ENCODE data around the gene POLR1B. TPM values are rescaled to one million over a fixed set of nuclear protein-coding genes. Genes with fewer than 3 reads are reported as not detected.
A peak's percentile ranks its signal among the peaks of the same experiment; 100 is the strongest.

The POLR1B gene
- total and polyA plus RNA-seq, 10 of the 15 experiments (the other 5 are each of a cell fraction or from before 2014, with no cell fraction given) = 13.4 to 55.8 (median 35.9) TPM

DNA sequence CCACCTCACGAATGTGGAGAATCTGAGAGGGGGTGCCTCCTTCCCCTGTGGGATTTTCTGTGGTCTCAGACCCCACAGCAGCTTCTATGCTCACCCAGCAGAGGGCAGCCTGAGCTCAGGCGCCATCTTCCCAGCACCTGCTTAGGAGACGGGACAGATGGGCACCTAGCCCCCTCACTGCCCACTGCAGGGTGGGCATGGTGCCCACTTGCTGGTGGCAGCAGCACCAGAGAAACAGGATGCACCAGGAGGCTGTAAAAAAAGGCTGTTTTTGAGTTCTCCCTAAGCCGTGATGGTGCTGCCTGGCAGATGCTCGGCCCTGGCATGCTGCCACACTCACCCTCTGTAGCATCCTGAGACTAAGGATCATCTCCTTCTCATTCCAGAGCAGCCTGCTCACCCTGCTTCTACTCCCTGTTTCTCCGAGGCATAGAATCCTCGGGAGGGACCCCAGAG is 84.4 kb downstream of the POLR1B start (continued):
- TF ChIP-seq, protein P1, sequence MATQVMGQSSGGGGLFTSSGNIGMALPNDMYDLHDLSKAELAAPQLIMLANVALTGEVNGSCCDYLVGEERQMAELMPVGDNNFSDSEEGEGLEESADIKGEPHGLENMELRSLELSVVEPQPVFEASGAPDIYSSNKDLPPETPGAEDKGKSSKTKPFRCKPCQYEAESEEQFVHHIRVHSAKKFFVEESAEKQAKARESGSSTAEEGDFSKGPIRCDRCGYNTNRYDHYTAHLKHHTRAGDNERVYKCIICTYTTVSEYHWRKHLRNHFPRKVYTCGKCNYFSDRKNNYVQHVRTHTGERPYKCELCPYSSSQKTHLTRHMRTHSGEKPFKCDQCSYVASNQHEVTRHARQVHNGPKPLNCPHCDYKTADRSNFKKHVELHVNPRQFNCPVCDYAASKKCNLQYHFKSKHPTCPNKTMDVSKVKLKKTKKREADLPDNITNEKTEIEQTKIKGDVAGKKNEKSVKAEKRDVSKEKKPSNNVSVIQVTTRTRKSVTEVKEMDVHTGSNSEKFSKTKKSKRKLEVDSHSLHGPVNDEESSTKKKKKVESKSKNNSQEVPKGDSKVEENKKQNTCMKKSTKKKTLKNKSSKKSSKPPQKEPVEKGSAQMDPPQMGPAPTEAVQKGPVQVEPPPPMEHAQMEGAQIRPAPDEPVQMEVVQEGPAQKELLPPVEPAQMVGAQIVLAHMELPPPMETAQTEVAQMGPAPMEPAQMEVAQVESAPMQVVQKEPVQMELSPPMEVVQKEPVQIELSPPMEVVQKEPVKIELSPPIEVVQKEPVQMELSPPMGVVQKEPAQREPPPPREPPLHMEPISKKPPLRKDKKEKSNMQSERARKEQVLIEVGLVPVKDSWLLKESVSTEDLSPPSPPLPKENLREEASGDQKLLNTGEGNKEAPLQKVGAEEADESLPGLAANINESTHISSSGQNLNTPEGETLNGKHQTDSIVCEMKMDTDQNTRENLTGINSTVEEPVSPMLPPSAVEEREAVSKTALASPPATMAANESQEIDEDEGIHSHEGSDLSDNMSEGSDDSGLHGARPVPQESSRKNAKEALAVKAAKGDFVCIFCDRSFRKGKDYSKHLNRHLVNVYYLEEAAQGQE (IDR thresholded peaks at IDR 0.05; ENCODE audit: low read depth, low read length) = no peak
- peak; percentile 46; the same call in 1 of the 3 replicates for TF ChIP-seq POU2F2 (IDR thresholded peaks at IDR 0.05; ENCODE audit: borderline replicate concordance, low read depth, low read length)
- no peak for TF ChIP-seq ZNF207 (IDR thresholded peaks at IDR 0.05; ENCODE audit: borderline replicate concordance)
- TF ChIP-seq HCFC1 (IDR thresholded peaks at IDR 0.05; ENCODE audit: low read length) = no peak
- TF ChIP-seq, protein P2, sequence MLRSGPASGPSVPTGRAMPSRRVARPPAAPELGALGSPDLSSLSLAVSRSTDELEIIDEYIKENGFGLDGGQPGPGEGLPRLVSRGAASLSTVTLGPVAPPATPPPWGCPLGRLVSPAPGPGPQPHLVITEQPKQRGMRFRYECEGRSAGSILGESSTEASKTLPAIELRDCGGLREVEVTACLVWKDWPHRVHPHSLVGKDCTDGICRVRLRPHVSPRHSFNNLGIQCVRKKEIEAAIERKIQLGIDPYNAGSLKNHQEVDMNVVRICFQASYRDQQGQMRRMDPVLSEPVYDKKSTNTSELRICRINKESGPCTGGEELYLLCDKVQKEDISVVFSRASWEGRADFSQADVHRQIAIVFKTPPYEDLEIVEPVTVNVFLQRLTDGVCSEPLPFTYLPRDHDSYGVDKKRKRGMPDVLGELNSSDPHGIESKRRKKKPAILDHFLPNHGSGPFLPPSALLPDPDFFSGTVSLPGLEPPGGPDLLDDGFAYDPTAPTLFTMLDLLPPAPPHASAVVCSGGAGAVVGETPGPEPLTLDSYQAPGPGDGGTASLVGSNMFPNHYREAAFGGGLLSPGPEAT (IDR thresholded peaks at IDR 0.05; ENCODE audit: low read depth) = no peak
- TF ChIP-seq NFYA (IDR thresholded peaks at IDR 0.05; ENCODE audit: borderline replicate concordance, low read depth, low read length) = no peak
- TF ChIP-seq WRNIP1 (IDR thresholded peaks at IDR 0.05; ENCODE audit: borderline replicate concordance, low read depth, low read length) = no peak
- TF ChIP-seq POLR2AphosphoS5 (IDR thresholded peaks at IDR 0.05; ENCODE audit: low read length) = no peak
- TF ChIP-seq PAX8 (IDR thresholded peaks at IDR 0.05) = no peak
- TF ChIP-seq, protein P3, sequence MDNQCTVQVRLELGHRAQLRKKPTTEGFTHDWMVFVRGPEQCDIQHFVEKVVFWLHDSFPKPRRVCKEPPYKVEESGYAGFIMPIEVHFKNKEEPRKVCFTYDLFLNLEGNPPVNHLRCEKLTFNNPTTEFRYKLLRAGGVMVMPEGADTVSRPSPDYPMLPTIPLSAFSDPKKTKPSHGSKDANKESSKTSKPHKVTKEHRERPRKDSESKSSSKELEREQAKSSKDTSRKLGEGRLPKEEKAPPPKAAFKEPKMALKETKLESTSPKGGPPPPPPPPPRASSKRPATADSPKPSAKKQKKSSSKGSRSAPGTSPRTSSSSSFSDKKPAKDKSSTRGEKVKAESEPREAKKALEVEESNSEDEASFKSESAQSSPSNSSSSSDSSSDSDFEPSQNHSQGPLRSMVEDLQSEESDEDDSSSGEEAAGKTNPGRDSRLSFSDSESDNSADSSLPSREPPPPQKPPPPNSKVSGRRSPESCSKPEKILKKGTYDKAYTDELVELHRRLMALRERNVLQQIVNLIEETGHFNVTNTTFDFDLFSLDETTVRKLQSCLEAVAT (IDR thresholded peaks at IDR 0.05) = peak; percentile 43; the same call in 1 of the 2 replicates
- no peak for TF ChIP-seq TAF1 (IDR thresholded peaks at IDR 0.05; ENCODE audit: borderline replicate concordance, low read depth, low read length)
- TF ChIP-seq BCL11A (IDR thresholded peaks at IDR 0.05; ENCODE audit: low read depth, low read length) = no peak
- no peak; the same call in 1 of the 2 replicates for TF ChIP-seq MXI1 (IDR thresholded peaks at IDR 0.05; ENCODE audit: low read depth, low read length)
- no peak for TF ChIP-seq SREBF2 (IDR thresholded peaks at IDR 0.05; ENCODE audit: low read length)
- no peak for TF ChIP-seq EZH2 (IDR thresholded peaks at IDR 0.05; ENCODE audit: borderline replicate concordance, control insufficient read depth, low read depth, low read length)
- no peak for TF ChIP-seq ZBED1 (IDR thresholded peaks at IDR 0.05; ENCODE audit: borderline replicate concordance)
- TF ChIP-seq FOXM1 (IDR thresholded peaks at IDR 0.05; ENCODE audit: low read depth, low read length) = no peak
- TF ChIP-seq ZNF217 (IDR thresholded peaks at IDR 0.05) = 0 out of 2 replicates have a peak, but pooled peaks have one; percentile 22
- peak; percentile 32 for TF ChIP-seq SMAD1 (IDR thresholded peaks at IDR 0.05; ENCODE audit: low read depth, partially characterized antibody)
- no peak for TF ChIP-seq CHD1 (IDR thresholded peaks at IDR 0.05; ENCODE audit: low read depth, low read length)
- TF ChIP-seq SIN3A (IDR thresholded peaks at IDR 0.05; ENCODE audit: low read depth, low read length) = no peak
- TF ChIP-seq SMAD5 (IDR thresholded peaks at IDR 0.05; ENCODE audit: low read depth) = no peak
- TF ChIP-seq, protein P4, sequence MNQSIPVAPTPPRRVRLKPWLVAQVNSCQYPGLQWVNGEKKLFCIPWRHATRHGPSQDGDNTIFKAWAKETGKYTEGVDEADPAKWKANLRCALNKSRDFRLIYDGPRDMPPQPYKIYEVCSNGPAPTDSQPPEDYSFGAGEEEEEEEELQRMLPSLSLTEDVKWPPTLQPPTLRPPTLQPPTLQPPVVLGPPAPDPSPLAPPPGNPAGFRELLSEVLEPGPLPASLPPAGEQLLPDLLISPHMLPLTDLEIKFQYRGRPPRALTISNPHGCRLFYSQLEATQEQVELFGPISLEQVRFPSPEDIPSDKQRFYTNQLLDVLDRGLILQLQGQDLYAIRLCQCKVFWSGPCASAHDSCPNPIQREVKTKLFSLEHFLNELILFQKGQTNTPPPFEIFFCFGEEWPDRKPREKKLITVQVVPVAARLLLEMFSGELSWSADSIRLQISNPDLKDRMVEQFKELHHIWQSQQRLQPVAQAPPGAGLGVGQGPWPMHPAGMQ (IDR thresholded peaks at IDR 0.05; ENCODE audit: borderline replicate concordance) = no peak
- TF ChIP-seq RELA (IDR thresholded peaks at IDR 0.05; ENCODE audit: borderline replicate concordance, partially characterized antibody) = no peak
- no peak for TF ChIP-seq PML (IDR thresholded peaks at IDR 0.05; ENCODE audit: low read length)
- TF ChIP-seq STAT3 (IDR thresholded peaks at IDR 0.05; ENCODE audit: low read depth, low read length) = no peak

Data from GM12878 (cell line).